OCI-LY7 (cell line): ENCODE results near the gene SLC6A18. TPM values are rescaled to one million over a fixed set of nuclear protein-coding genes. Genes with fewer than 3 reads are reported as not detected.

Experiments
- BruUV-seq: library from RNA; stranded (reverse); fragments of 400-500 nt; replicated peaks from 2 replicates; lab custom pipeline; 2021; lab: Mats Ljungman, UMichigan
- CTCF ChIA-PET: fragments of 300-600 bp; sonication (Branson Sonifier 250); formaldehyde crosslinking; loops from one replicate; lab custom pipeline; 2022; ENCODE audit warnings: antibody characterized with exemption; ENCODE audit not compliant: unreplicated experiment; lab: Charles Lee
- POLR2A ChIA-PET: fragments of 300-600 bp; sonication (Branson Sonifier 250); formaldehyde crosslinking; loops from one replicate; lab custom pipeline; 2022; ENCODE audit warnings: antibody characterized with exemption; lab: Charles Lee
- DNase-seq: peaks from one replicate; pipeline ENCODE4 v3.0.0-alpha.2; 2015; ENCODE audit warnings: low spot score
- H2AFZ ChIP-seq: fragments of 200-600 bp; sonication (generic), shearing (Covaris generic); 2 replicates; pipeline ENCODE4 v1.6.1; 2014; ENCODE audit warnings: mild to moderate bottlenecking, antibody characterized with exemption, low read length, moderate library complexity
- H3K27ac ChIP-seq: fragments of 200-600 bp; sonication (generic); 2 replicates; pipeline ENCODE4 v1.5.1; 2014; ENCODE audit warnings: mixed run types, low read depth, mild to moderate bottlenecking, moderate library complexity, low read length, inconsistent platforms; ENCODE audit not compliant: poor library complexity, severe bottlenecking
- H3K36me3 ChIP-seq: fragments of 200-600 bp; sonication (generic); 2 replicates; pipeline ENCODE4 v1.6.1; 2014; ENCODE audit warnings: mild to moderate bottlenecking, antibody characterized with exemption, low read length, moderate library complexity, mixed read lengths; ENCODE audit not compliant: insufficient read depth
- H3K4me1 ChIP-seq: fragments of 200-600 bp; sonication (generic); 2 replicates; pipeline ENCODE4 v1.5.1; 2014; ENCODE audit warnings: mild to moderate bottlenecking, low read length; ENCODE audit not compliant: insufficient read depth, poor library complexity, severe bottlenecking
- H3K4me2 ChIP-seq: fragments of 200-600 bp; sonication (generic); 2 replicates; pipeline ENCODE4 v1.6.1; 2014; ENCODE audit warnings: mild to moderate bottlenecking, low read length
- H3K4me3 ChIP-seq: fragments of 200-600 bp; sonication (generic); 2 replicates; pipeline ENCODE4 v1.5.1; 2014; ENCODE audit warnings: mild to moderate bottlenecking, low read depth, low read length; ENCODE audit not compliant: poor library complexity, severe bottlenecking
- H3K79me2 ChIP-seq: fragments of 200-600 bp; sonication (generic); 2 replicates; pipeline ENCODE4 v1.6.1; 2016; ENCODE audit warnings: low read depth, mild to moderate bottlenecking, low read length, moderate library complexity, mixed read lengths; ENCODE audit not compliant: insufficient read depth
- H3K9me2 ChIP-seq: fragments of 200-600 bp; sonication (generic); 2 replicates; pipeline ENCODE4 v1.6.1; 2016; ENCODE audit warnings: mild to moderate bottlenecking, low read length, mixed read lengths; ENCODE audit not compliant: insufficient read depth
- H3K9me3 ChIP-seq: fragments of 200-600 bp; sonication (generic); 2 replicates; pipeline ENCODE4 v1.6.1; 2014; ENCODE audit warnings: mild to moderate bottlenecking, mixed run types, low read length, mixed read lengths
- H4K20me1 ChIP-seq: fragments of 200-600 bp; sonication (generic); 2 replicates; pipeline ENCODE4 v1.6.1; 2014; ENCODE audit warnings: mild to moderate bottlenecking, antibody characterized with exemption, low read length, moderate library complexity, mixed read lengths; ENCODE audit not compliant: insufficient read depth
- EZH2phosphoT487 ChIP-seq: fragments of 200-600 bp; sonication (generic); IDR thresholded peaks from 2 replicates; pipeline ENCODE4 v1.6.1; 2018; ENCODE audit warnings: low read depth, borderline replicate concordance, mild to moderate bottlenecking, mixed run types, antibody characterized with exemption, low read length, moderate library complexity, mixed read lengths
- intact Hi-C: fragments of 100-400 bp; cut with micrococcal nuclease; formaldehyde crosslinking; loops from one replicate; pipeline ENCODE4 v1.10.0; 2022; ENCODE audit not compliant: unreplicated experiment
- total RNA-seq, 2 experiments: library from RNA; depleted of rRNA in 1 of 2; stranded (reverse); fragments of >200 nt in 1 of 2; shearing (Covaris generic) in 1 of 2; gene quantifications; 2 replicates each; pipeline ENCODE4 v1.2.3, GENCODE V29; 2014 to 2022
- TF ChIP-seq, protein P1 (sequence below): fragments of 200-600 bp; sonication (generic); conservative IDR thresholded peaks from 2 replicates; pipeline ENCODE4 v1.5.1; 2014; ENCODE audit warnings: mild to moderate bottlenecking, antibody characterized with exemption, low read length, moderate library complexity, mixed read lengths

SLC6A18 gene
- total RNA-seq, 2 experiments from 2014 or later = not detected

DNA sequence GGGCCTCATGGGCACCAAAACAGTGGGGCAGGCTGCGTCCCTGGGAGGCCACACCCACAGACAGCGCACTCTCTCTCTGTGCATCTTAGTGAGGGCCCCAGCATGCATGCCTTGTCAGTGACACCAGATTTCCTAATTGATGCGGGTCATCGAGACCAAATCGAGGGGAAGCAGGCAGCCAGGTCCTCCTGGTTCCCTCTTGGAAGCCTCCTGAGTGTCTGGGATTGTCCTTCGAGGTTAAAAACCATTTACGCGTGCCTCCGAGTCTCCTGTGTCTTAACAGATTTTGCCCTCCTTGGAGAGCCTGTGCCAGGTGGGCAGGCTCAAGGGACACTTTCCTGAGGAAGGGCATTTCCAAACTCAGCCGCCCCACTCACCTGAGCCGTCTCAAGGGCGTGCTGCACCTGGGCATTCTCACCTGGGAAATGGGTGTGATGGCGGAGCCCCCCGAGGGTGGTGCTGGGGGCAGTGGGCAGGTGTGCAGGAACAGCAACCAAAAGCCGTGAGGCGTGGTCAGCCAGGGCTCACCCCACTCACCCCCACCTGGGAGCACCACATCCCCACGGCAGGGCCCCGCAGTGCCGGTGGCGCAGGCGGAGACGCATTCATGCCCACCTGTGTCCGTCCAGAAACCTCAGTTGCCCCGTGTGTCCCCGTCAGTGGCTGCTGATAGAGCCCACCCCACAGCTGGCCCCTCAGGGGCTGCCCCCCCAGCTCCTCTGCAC, 21.1 kb upstream of the SLC6A18 start:
- no peaks in the 10 kb centered on the region for H3K4me1 ChIP-seq
- no peak for TF ChIP-seq EZH2phosphoT487
- TF ChIP-seq, protein P1, sequence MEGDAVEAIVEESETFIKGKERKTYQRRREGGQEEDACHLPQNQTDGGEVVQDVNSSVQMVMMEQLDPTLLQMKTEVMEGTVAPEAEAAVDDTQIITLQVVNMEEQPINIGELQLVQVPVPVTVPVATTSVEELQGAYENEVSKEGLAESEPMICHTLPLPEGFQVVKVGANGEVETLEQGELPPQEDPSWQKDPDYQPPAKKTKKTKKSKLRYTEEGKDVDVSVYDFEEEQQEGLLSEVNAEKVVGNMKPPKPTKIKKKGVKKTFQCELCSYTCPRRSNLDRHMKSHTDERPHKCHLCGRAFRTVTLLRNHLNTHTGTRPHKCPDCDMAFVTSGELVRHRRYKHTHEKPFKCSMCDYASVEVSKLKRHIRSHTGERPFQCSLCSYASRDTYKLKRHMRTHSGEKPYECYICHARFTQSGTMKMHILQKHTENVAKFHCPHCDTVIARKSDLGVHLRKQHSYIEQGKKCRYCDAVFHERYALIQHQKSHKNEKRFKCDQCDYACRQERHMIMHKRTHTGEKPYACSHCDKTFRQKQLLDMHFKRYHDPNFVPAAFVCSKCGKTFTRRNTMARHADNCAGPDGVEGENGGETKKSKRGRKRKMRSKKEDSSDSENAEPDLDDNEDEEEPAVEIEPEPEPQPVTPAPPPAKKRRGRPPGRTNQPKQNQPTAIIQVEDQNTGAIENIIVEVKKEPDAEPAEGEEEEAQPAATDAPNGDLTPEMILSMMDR = no peak
- no peaks in the 10 kb centered on the region for H4K20me1 ChIP-seq
- H3K9me3 ChIP-seq = no peaks in the 10 kb centered on the region
- no peak overlapping the region for H3K4me2 ChIP-seq
- no peaks in the 10 kb centered on the region for H3K9me2 ChIP-seq
- no peaks in the 10 kb centered on the region for H3K36me3 ChIP-seq
- intact Hi-C loops = no loop called here
- H3K4me3 ChIP-seq = no peak overlapping the region
- no peaks in the 10 kb centered on the region for H3K79me2 ChIP-seq
- BruUV-seq = no TSS peak
- no peak overlapping the region for H2AFZ ChIP-seq
- H3K27ac ChIP-seq = no peak overlapping the region
- DNase-seq = no peak
- POLR2A ChIA-PET = interaction anchor here (0.6 kb wide), 2 partner anchors 18 to 401 kb away, joined by 4 to 6 read pairs; no protein-coding TSS in a partner anchor
- CTCF ChIA-PET = no interaction called here

DNA sequence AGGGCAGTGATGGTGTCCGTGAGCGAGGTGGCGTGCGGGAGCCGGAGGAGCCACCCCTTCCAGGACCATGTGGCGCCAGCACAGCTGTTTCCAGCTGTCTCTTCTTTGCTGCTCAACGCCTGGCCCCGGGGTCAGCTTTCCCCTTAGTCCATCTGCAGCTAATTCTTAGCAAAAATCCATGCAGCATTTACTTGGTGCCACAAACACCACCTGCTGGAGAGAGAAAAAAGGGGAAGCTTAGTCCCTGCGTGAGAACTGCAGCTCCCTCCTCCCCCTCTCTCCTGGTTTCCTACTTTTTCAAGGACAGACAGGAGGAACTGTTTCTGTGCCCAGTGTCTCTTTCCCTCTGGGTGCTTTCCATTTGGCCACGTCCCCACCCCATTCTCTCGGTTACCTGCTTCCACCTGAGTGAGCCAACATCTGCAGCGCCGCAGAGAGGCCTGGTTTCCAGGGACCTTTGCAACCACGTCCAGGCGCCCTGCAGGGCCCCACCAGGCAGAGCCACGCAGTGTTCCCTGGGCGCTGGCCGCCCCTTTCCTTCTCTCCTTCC, 20.4 kb upstream of the SLC6A18 start:
- Histone ChIP-seq H3K4me3 (no peak overlapping the region), H3K4me1 (no peaks in the 10 kb centered on the region), H2AFZ (no peak overlapping the region), H4K20me1 (no peaks in the 10 kb centered on the region), H3K4me2 (no peak overlapping the region), H3K79me2 (no peaks in the 10 kb centered on the region), H3K9me3 (no peaks in the 10 kb centered on the region), H3K9me2 (no peaks in the 10 kb centered on the region), H3K36me3 (no peaks in the 10 kb centered on the region), H3K27ac (no peak overlapping the region)
- DNase-seq = peak; percentile 6
- ChIA-PET POLR2A (interaction anchor here (0.6 kb wide), 1 partner anchor 18 kb away, joined by 6 read pairs; no protein-coding TSS in a partner anchor), CTCF (no interaction called here)
- TF ChIP-seq EZH2phosphoT487 = no peak
- TF ChIP-seq, protein P1 = no peak
- no TSS peak for BruUV-seq
- intact Hi-C loops = no loop called here
